ENCODE data around the gene STARD9. TPM values are rescaled to one million over a fixed set of nuclear protein-coding genes. Genes with fewer than 3 reads are reported as not detected.
"Not testable (repeated sequence)": the region's sequence is repeated elsewhere in the genome, so short reads cannot be mapped to it uniquely, and the experiment has no call there.

Gene STARD9
- total and polyA plus RNA-seq, 2 experiments from 2014 or later, result 0.60 to 1.4 TPM

- DNase-seq, result no peak
- Histone ChIP-seq H3F3A (ENCODE audit: insufficient read depth) (no peaks in the 10 kb centered on the region), H4K20me1 (ENCODE audit: insufficient read depth) (no peaks in the 10 kb centered on the region), H3K9ac (no peak overlapping the region), H3K27ac (no peak overlapping the region), H3K79me2 (ENCODE audit: insufficient read depth) (no peaks in the 10 kb centered on the region), H3K4me2 (ENCODE audit: unreplicated experiment) (no peak overlapping the region), H3K9me2 (ENCODE audit: insufficient read depth) (no peaks in the 10 kb centered on the region), H3K36me3 (ENCODE audit: low read depth) (peaks cover 22% of the 10 kb centered on the region; the same call in 1 of the 2 replicates), H3K9me3 (ENCODE audit: low read depth) (no peaks in the 10 kb centered on the region), H3K27me3 (replicated peaks; ENCODE audit: insufficient read depth) (no peaks in the 10 kb centered on the region), H2AFZ (no peak overlapping the region), H3K4me1 (ENCODE audit: insufficient read depth) (no peaks in the 10 kb centered on the region), H3K4me3 (no peak overlapping the region)
- 10 to 25% methylated on average over 1 of the region's 1 CpG for WGBS, 2 experiments (ENCODE audit: low coverage in 1 of 2, low lambda C conversion rate in 2 of 2, missing lambda C conversion rate in 2 of 2)
- in situ Hi-C loops (cut with MboI), result no loop called here
- TF ChIP-seq EZH2phosphoT487 (IDR thresholded peaks at IDR 0.05; ENCODE audit: insufficient read depth, low read depth) (no peak), EZH2 (IDR thresholded peaks at IDR 0.05; ENCODE audit: insufficient read depth, poor library complexity, severe bottlenecking) (no peak)
These were observed 173.9 kb downstream of the STARD9 start for GRCh38 chr15:42749266-42749665.

GRCh38 chr15:42750306-42750705 is 174.9 kb downstream of the STARD9 start:
- Histone ChIP-seq H3F3A (ENCODE audit: insufficient read depth) (no peaks in the 10 kb centered on the region), H3K27me3 (replicated peaks; ENCODE audit: insufficient read depth) (no peaks in the 10 kb centered on the region), H3K4me1 (ENCODE audit: insufficient read depth) (no peaks in the 10 kb centered on the region), H3K9me3 (ENCODE audit: low read depth) (no peaks in the 10 kb centered on the region), H3K9me2 (ENCODE audit: insufficient read depth) (no peaks in the 10 kb centered on the region), H3K4me2 (ENCODE audit: unreplicated experiment) (no peak overlapping the region), H3K4me3 (no peak overlapping the region), H2AFZ (no peak overlapping the region), H3K9ac (no peak overlapping the region), H4K20me1 (ENCODE audit: insufficient read depth) (no peaks in the 10 kb centered on the region), H3K27ac (no peak overlapping the region), H3K79me2 (ENCODE audit: insufficient read depth) (no peaks in the 10 kb centered on the region), H3K36me3 (ENCODE audit: low read depth) (peaks cover 18% of the 10 kb centered on the region; the same call in 1 of the 2 replicates)
- DNase-seq, result no peak
- 88 to 93% methylated on average over 2 of the region's 2 CpGs for WGBS, 2 experiments (ENCODE audit: low coverage in 1 of 2, low lambda C conversion rate in 2 of 2, missing lambda C conversion rate in 2 of 2)
- TF ChIP-seq EZH2 (IDR thresholded peaks at IDR 0.05; ENCODE audit: insufficient read depth, poor library complexity, severe bottlenecking), result no peak
- TF ChIP-seq EZH2phosphoT487 (IDR thresholded peaks at IDR 0.05; ENCODE audit: insufficient read depth, low read depth), result no peak
- in situ Hi-C loops (cut with MboI), result no loop called here

- H3K4me2 ChIP-seq (ENCODE audit: unreplicated experiment), result no peak overlapping the region
- 100% methylated on average over 2 of the region's 2 CpGs; no CpG with 5 or more reads in 1 of the 2 experiments for WGBS, 2 experiments (ENCODE audit: low coverage in 1 of 2, low lambda C conversion rate in 2 of 2, missing lambda C conversion rate in 2 of 2)
- no peaks in the 10 kb centered on the region; the same call in 1 of the 2 replicates for H3K79me2 ChIP-seq (ENCODE audit: insufficient read depth)
These were observed 183.7 kb downstream of the STARD9 start for GRCh38 chr15:42759093-42759492.

GRCh38 chr15:42760759-42761158 is 185.4 kb downstream of the STARD9 start:
- TF ChIP-seq EZH2 (IDR thresholded peaks at IDR 0.05; ENCODE audit: insufficient read depth, poor library complexity, severe bottlenecking) (no peak), EZH2phosphoT487 (IDR thresholded peaks at IDR 0.05; ENCODE audit: insufficient read depth, low read depth) (no peak)
- H3K9me2 ChIP-seq (ENCODE audit: insufficient read depth), result no peaks in the 10 kb centered on the region
- H3K27me3 ChIP-seq (replicated peaks; ENCODE audit: insufficient read depth), result no peaks in the 10 kb centered on the region
- H3K4me1 ChIP-seq (ENCODE audit: insufficient read depth), result no peaks in the 10 kb centered on the region
- in situ Hi-C loops (cut with MboI), result no loop called here
- WGBS, 2 experiments (ENCODE audit: low coverage in 1 of 2, low lambda C conversion rate in 2 of 2, missing lambda C conversion rate in 2 of 2), result 64 to 74% methylated on average over 1 of the region's 1 CpG
- H3K9ac ChIP-seq, result no peak overlapping the region
- no peak overlapping the region for H3K4me2 ChIP-seq (ENCODE audit: unreplicated experiment)
- H2AFZ ChIP-seq, result no peak overlapping the region
- no peaks in the 10 kb centered on the region; the same call in 1 of the 2 replicates for H3K79me2 ChIP-seq (ENCODE audit: insufficient read depth)
- no peak overlapping the region for H3K4me3 ChIP-seq
- H3K27ac ChIP-seq, result no peak overlapping the region
- 0 out of 2 replicates have a peak, but pooled peaks cover 3% of the 10 kb centered on the region for H3K36me3 ChIP-seq (ENCODE audit: low read depth)
- no peaks in the 10 kb centered on the region for H3K9me3 ChIP-seq (ENCODE audit: low read depth)
- no peak for DNase-seq
- H3F3A ChIP-seq (ENCODE audit: insufficient read depth), result no peaks in the 10 kb centered on the region
- H4K20me1 ChIP-seq (ENCODE audit: insufficient read depth), result no peaks in the 10 kb centered on the region

More at GRCh38 chr15:42759093-42759492, 183.7 kb downstream of the STARD9 start:
- Histone ChIP-seq H3K9me2 (ENCODE audit: insufficient read depth) (no peaks in the 10 kb centered on the region), H2AFZ (no peak overlapping the region), H3K4me3 (no peak overlapping the region), H3F3A (ENCODE audit: insufficient read depth) (no peaks in the 10 kb centered on the region), H3K36me3 (ENCODE audit: low read depth) (0 out of 2 replicates have a peak, but pooled peaks cover 3% of the 10 kb centered on the region), H3K27ac (no peak overlapping the region), H3K9ac (no peak overlapping the region), H3K9me3 (ENCODE audit: low read depth) (no peaks in the 10 kb centered on the region), H3K4me1 (ENCODE audit: insufficient read depth) (no peaks in the 10 kb centered on the region), H3K27me3 (replicated peaks; ENCODE audit: insufficient read depth) (no peaks in the 10 kb centered on the region), H4K20me1 (ENCODE audit: insufficient read depth) (no peaks in the 10 kb centered on the region)
- TF ChIP-seq EZH2phosphoT487 (IDR thresholded peaks at IDR 0.05; ENCODE audit: insufficient read depth, low read depth) (no peak), EZH2 (IDR thresholded peaks at IDR 0.05; ENCODE audit: insufficient read depth, poor library complexity, severe bottlenecking) (no peak)
- DNase-seq, result no peak
- in situ Hi-C loops (cut with MboI), result no loop called here

GRCh38 chr15:42761813-42762212 is 186.4 kb downstream of the STARD9 start:
- H3K27ac ChIP-seq; H4K20me1 ChIP-seq (ENCODE audit: insufficient read depth); H2AFZ ChIP-seq; in situ Hi-C loops (cut with MboI); H3K4me3 ChIP-seq; DNase-seq; H3K9me2 ChIP-seq (ENCODE audit: insufficient read depth); H3K79me2 ChIP-seq (ENCODE audit: insufficient read depth); H3K36me3 ChIP-seq (ENCODE audit: low read depth); H3K4me1 ChIP-seq (ENCODE audit: insufficient read depth); H3K4me2 ChIP-seq (ENCODE audit: unreplicated experiment); H3F3A ChIP-seq (ENCODE audit: insufficient read depth); H3K9ac ChIP-seq; H3K27me3 ChIP-seq (replicated peaks; ENCODE audit: insufficient read depth); H3K9me3 ChIP-seq (ENCODE audit: low read depth): not testable (repeated sequence)
- WGBS, 2 experiments (ENCODE audit: low coverage in 1 of 2, low lambda C conversion rate in 2 of 2, missing lambda C conversion rate in 2 of 2), result 67 to 73% methylated on average over 2 of the region's 2 CpGs

GRCh38 chr15:42764154-42764731 is 188.8 kb downstream of the STARD9 start:
- H3K4me2 ChIP-seq (ENCODE audit: unreplicated experiment); H2AFZ ChIP-seq; H3K9ac ChIP-seq; H3K9me3 ChIP-seq (ENCODE audit: low read depth); H3K27ac ChIP-seq; H3K79me2 ChIP-seq (ENCODE audit: insufficient read depth); H4K20me1 ChIP-seq (ENCODE audit: insufficient read depth); H3F3A ChIP-seq (ENCODE audit: insufficient read depth); H3K9me2 ChIP-seq (ENCODE audit: insufficient read depth); DNase-seq; H3K27me3 ChIP-seq (replicated peaks; ENCODE audit: insufficient read depth); H3K4me3 ChIP-seq; H3K36me3 ChIP-seq (ENCODE audit: low read depth); in situ Hi-C loops (cut with MboI); H3K4me1 ChIP-seq (ENCODE audit: insufficient read depth): not testable (repeated sequence)
- WGBS, 2 experiments (ENCODE audit: low coverage in 1 of 2, low lambda C conversion rate in 2 of 2, missing lambda C conversion rate in 2 of 2), result 87 to 88% methylated on average over 16 of the region's 16 CpGs

GRCh38 chr15:42766109-42766508 is 190.7 kb downstream of the STARD9 start:
- 71 to 85% methylated on average over 4 of the region's 4 CpGs for WGBS, 2 experiments (ENCODE audit: low coverage in 1 of 2, low lambda C conversion rate in 2 of 2, missing lambda C conversion rate in 2 of 2)

More at GRCh38 chr15:42766109-42766508, 190.7 kb downstream of the STARD9 start:
- H3K9ac ChIP-seq; H3K4me2 ChIP-seq (ENCODE audit: unreplicated experiment); H2AFZ ChIP-seq; H3K27me3 ChIP-seq (replicated peaks; ENCODE audit: insufficient read depth); in situ Hi-C loops (cut with MboI); H3K4me1 ChIP-seq (ENCODE audit: insufficient read depth); H3F3A ChIP-seq (ENCODE audit: insufficient read depth); H4K20me1 ChIP-seq (ENCODE audit: insufficient read depth); H3K79me2 ChIP-seq (ENCODE audit: insufficient read depth); DNase-seq; H3K4me3 ChIP-seq; H3K9me2 ChIP-seq (ENCODE audit: insufficient read depth); H3K27ac ChIP-seq; H3K36me3 ChIP-seq (ENCODE audit: low read depth); H3K9me3 ChIP-seq (ENCODE audit: low read depth): not testable (repeated sequence)

Measured in GM23248 (cell line).